GM20000 (cell line): ENCODE results near the gene SEMA3F.

Experiments used
- DNase-seq: peaks from one replicate; pipeline ENCODE4 v3.0.0; 2012; ENCODE audit warnings: low spot score
- TF ChIP-seq, protein P1 (sequence below): IDR thresholded peaks from 2 replicates; pipeline ENCODE4 v1.5.1; 2012; ENCODE audit warnings: mild to moderate bottlenecking, control low read depth; ENCODE audit errors: extremely low read depth, missing control alignments

Gene SEMA3F

DNA sequence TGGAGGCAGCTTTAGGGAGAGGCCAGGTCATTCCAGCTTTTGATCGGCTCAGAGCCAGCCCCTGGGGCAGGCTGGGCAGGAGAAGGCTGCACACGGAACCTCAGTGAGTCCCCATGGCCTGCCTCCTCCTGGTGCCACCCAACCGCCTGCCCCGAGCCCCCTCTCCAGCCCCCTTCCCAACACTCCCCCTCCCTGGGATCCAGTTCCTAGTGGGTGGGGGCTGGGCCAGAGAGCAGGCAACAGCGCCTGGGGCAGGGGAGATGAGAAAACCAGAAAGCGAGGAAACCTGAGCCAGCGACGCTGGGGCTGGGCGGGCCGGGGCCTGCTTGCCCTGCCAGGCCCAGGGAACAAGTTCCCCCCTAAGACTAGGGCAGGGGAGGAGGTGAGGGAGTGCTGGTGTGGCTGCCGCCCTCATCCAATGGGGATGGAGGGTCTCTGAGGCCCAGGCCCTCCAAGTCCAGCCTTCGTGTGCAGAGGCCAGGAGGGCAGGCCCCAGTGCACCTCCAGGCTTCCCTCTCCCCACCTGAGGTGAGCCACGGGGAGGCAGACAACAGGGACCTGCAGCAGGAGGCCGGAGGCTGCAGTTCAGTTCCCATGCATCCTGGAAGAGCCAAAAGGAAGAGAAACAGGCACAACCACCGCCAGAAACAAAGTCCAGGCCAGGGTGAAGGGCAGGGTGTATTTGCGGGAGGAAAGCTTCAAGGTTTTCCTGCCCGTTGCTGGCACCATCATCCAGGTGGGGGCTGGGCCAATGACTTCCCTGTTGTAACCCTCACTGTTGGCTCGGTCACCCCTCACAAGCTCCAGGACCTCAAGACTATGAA, 4.0 kb upstream of the SEMA3F start:
- DNase-seq = no peak
- TF ChIP-seq, protein P1, sequence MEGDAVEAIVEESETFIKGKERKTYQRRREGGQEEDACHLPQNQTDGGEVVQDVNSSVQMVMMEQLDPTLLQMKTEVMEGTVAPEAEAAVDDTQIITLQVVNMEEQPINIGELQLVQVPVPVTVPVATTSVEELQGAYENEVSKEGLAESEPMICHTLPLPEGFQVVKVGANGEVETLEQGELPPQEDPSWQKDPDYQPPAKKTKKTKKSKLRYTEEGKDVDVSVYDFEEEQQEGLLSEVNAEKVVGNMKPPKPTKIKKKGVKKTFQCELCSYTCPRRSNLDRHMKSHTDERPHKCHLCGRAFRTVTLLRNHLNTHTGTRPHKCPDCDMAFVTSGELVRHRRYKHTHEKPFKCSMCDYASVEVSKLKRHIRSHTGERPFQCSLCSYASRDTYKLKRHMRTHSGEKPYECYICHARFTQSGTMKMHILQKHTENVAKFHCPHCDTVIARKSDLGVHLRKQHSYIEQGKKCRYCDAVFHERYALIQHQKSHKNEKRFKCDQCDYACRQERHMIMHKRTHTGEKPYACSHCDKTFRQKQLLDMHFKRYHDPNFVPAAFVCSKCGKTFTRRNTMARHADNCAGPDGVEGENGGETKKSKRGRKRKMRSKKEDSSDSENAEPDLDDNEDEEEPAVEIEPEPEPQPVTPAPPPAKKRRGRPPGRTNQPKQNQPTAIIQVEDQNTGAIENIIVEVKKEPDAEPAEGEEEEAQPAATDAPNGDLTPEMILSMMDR = no peak

DNA sequence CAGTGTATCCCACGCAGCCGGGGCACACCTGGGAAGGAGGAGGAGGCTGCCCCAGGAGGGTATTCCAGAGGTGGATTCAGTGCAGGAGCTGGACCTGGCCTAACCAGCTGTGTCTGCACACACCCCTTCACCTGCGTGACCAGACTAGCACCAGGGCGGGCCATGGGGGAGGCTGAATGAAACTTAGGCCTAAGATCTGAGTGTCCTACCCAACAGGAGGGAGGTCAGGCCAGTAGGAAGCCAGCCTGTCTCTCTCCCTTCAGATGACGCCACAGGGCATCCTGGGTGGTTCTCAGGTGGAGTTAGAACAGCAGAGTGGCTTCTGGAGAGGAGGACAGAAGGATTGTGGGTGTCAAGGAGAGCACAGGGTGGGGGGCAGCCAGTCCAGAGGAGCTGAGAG, 3.4 kb upstream of the SEMA3F start:
- TF ChIP-seq, protein P1 = no peak
- DNase-seq = no peak

DNA sequence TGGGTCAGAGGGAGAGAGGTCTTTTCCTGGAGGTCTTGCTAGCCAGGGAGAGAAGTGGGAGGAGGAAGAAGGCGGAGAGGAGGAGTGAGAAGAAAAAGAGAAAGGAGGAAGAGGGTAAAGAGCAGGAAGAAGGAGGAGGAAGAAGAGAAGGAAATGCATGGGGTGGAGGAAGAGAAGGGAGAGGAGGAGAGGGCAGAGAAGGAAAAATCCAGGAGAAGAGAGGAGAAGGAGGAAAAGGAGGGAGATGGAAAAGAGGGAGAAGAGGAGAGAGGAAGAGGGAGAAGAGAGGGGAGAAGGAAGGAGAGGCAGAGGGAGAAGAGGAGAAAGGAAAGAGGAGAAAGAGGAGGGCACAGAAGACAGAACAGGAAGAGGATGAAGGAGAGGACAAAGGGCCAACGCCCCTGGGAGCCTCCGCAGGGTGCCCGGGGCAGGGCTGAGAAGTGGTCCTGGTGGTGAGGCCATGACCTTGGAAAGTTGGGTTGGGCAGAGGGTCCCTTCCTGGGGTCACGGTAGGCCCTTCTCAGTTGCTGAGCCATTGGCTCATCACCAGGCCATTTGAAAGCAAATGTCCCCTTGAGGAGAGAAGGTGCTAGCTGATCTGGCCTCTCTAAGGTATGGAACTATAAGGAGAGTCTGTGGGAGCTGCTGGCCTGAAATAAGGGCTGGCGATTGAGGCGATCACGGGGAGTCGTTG, 1.2 kb upstream of the SEMA3F start:
- TF ChIP-seq, protein P1 = no peak
- no peak for DNase-seq

DNA sequence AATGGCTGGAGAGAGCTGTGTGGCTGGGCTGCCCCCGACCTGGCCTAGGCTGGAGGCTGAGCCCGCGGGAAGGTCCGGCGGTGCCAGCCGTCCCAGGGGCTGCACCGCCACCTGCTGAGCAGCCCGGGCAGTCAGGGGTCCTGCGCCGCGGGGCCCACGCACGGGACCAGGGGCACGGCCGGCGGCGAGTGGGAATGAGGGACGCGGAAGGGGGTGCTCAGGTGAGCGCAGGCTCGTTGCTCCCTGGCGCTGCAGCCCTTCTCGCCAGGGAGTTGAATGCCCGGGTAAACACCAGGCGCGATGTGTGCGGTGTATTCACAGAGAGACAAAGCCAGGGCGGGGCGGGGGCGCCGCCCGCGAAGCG, 666 bp upstream of the SEMA3F start:
- DNase-seq = no peak
- TF ChIP-seq, protein P1 = peak; percentile 31

DNA sequence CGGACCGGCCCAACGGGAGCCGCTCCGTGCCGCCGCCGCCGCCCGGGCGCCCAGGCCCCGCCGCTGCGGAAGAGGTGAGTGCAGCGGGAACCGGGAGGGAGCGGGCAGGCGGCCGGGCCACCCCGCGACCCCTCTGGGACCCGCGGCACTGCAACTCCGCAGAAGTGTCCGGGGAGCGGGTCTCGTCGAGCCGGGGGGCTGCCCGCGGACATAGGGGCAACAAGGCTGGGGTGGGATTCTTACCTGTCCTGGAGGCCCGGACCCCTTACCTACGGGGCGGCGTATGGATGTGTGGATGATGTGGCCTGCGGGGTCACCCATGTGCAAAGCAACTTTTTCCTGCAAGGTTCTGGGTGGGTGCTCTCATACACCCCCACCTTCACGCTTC, 361 bp downstream of the SEMA3F start:
- TF ChIP-seq, protein P1 = no peak
- no peak for DNase-seq

DNA sequence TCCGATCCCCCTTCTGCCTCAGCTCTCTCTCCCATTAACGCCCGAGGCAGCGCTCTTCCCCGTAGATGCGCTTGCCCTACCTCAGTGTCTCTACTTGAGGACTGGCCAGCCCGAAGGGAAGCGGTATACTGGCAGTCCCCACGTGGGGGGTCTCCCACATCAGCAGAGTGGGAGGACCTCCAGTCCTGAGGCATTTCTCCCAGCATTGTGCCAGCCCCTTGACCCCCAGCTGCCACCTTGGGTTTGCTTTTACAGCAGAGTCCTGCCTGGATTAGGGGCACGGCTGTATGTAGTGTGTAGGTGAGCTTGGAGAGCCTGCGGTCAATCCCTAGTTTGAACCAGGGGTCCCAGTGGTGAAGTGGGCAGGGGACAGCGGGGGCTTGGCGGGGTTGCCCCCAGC, 767 bp downstream of the SEMA3F start:
- DNase-seq = no peak
- TF ChIP-seq, protein P1 = no peak
